HG03108 (cell line): ENCODE results near the gene NCBP1.

Experiments
- ATAC-seq: cut with Tn5 transposase; IDR thresholded peaks from one replicate; pipeline ENCODE4 v1.9.1; 2021; ENCODE audit warnings: moderate library complexity; ENCODE audit not compliant: unreplicated experiment

The NCBP1 gene

GRCh38 chr9:97706246-97706645 is 72.6 kb downstream of the NCBP1 start:
- no peak for ATAC-seq

GRCh38 chr9:97710356-97711222 is 77.0 kb downstream of the NCBP1 start:
- no peak for ATAC-seq

- ATAC-seq: no peak
Measured at GRCh38 chr9:97711223-97711626, 77.6 kb downstream of the NCBP1 start.

- no peak for ATAC-seq
Measured at GRCh38 chr9:97714435-97714834, 80.8 kb downstream of the NCBP1 start.

- ATAC-seq: no peak
Measured at GRCh38 chr9:97717866-97718265, 84.2 kb downstream of the NCBP1 start.

GRCh38 chr9:97721396-97721795 is 87.8 kb downstream of the NCBP1 start:
- no peak for ATAC-seq

- no peak for ATAC-seq
Measured at GRCh38 chr9:97722331-97722730, 88.7 kb downstream of the NCBP1 start.
